ENCODE measurements around the gene CATSPERZ. TPM values are rescaled to one million over a fixed set of nuclear protein-coding genes. Genes with fewer than 3 reads are reported as not detected.

CATSPERZ gene
- total and polyA plus RNA-seq, 2 of the 13 experiments (the other 11 are each of a cell fraction or from before 2014, with no cell fraction given) = 0.22 to 0.48 TPM

- peak; percentile 31; the same call in 1 of the 2 replicates for TF ChIP-seq ZNF687 (CRISPR knock-in tag; IDR thresholded peaks at IDR 0.05)
- TF ChIP-seq GFI1 (CRISPR knock-in tag; IDR thresholded peaks at IDR 0.05; ENCODE audit: borderline replicate concordance) = no peak
- TF ChIP-seq ZFX (CRISPR knock-in tag; IDR thresholded peaks at IDR 0.05; ENCODE audit: low read depth) = peak; percentile 27; the same call in 1 of the 2 replicates
- TF ChIP-seq STAT6 (CRISPR knock-in tag; IDR thresholded peaks at IDR 0.05; ENCODE audit: borderline replicate concordance) = no peak
- TF ChIP-seq ATF4 (CRISPR knock-in tag; IDR thresholded peaks at IDR 0.05) = 0 out of 4 replicates have a peak, but pooled peaks of 1 of the 2 experiments have one; percentile 1
- TF ChIP-seq ZNF335 (CRISPR knock-in tag; IDR thresholded peaks at IDR 0.05) = no peak
- peak; percentile 69 for TF ChIP-seq CEBPG (CRISPR knock-in tag; IDR thresholded peaks at IDR 0.05)
Measured at GRCh38 chr11:64318766-64319761, 18.9 kb downstream of the CATSPERZ start (continued).

All from HepG2 (cell line).